Fibroblast of skin of left quadriceps (primary cell): ENCODE data around the gene MDM2.
"Not testable (repeated sequence)": the region's sequence is repeated elsewhere in the genome, so short reads cannot be mapped to it uniquely, and the experiment has no call there.

Source experiments
- DNase-seq, 2 experiments: peaks; one replicate each; pipeline ENCODE4 v3.0.0-alpha.2; 2013; ENCODE audit warnings: low read depth in 2 of 2

Gene MDM2

GRCh38 chr12:68785823-68786222 is 22.2 kb upstream of the MDM2 start:
- DNase-seq: no peak

DNA sequence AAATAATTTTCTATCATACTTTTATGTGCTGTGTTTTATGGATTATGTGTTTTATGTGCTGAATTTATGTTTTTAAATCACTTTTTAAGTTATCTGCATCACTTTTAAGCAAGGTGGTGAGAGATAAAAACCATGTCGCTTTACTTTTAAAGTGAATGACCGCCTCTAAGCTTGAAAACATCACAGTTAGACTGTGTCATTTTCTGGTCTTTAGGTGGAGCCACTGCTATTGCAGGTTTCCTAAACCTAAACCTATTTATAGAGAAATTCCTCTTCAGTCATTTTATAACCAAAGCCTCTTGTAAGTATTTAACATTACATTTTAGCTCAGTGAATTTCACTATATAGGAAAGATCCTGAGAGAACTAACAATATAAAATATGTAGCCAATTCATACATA is 21.0 kb upstream of the MDM2 start:
- no peak for DNase-seq

GRCh38 chr12:68788554-68789143 is 19.3 kb upstream of the MDM2 start:
- no peak for DNase-seq

GRCh38 chr12:68789144-68789878 is 18.7 kb upstream of the MDM2 start:
- no peak for DNase-seq

- no peak for DNase-seq
Observed at GRCh38 chr12:68790081-68790951, 17.7 kb upstream of the MDM2 start.

- no peak for DNase-seq
Observed at GRCh38 chr12:68790952-68791234, 17.1 kb upstream of the MDM2 start.

- no peak for DNase-seq
Observed at GRCh38 chr12:68791897-68792481, 16.0 kb upstream of the MDM2 start.

- DNase-seq: no peak
Observed at GRCh38 chr12:68792952-68793351, 15.0 kb upstream of the MDM2 start.

- DNase-seq: no peak
Observed at GRCh38 chr12:68793436-68793835, 14.5 kb upstream of the MDM2 start.

- no peak for DNase-seq
Observed at GRCh38 chr12:68793975-68794652, 13.9 kb upstream of the MDM2 start.

DNA sequence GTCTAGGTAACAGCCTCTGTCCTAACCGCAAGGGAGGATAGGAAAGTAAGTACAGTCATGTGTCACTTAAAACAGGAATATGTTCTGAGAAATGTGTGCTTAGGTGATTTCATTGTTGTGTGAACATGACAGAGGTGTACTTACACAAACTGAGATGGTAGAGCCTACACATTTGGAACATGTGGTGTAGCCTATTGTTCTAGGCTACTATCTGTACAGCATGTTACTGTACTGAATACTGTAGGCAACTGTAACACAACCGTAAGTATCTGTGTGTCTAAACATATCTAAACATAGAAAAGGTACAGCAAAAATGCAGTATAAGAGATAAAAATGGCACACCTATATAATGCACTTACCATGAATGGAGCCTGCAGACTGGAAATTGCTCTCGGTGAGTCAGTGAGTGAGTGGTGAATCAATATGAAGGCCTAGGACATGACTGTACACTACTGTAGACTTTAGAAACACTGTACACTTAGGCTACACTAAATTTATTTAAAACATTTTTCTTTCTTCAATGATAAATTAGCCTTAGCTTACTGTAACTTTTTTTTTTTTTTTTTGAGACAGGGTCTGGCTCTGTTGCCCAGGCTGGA is 13.2 kb upstream of the MDM2 start:
- DNase-seq: no peak

DNA sequence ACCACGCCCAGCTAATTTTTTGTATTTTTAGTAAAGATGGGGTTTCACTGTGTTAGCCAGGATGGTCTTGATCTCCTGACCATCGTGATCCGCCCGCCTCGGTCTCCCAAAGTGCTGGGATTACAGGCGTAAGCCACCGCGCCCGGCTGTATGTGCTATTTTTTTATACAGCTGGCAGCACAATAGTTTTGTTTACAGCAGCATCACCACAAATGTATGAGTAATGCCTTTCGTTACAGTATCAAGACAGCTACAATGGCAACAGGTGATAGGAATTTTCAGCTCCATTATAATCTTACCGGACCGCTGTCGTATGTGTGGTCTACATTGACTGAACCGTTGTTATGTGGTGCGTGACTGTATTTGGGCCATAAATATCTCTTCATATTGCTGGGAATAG is 11.6 kb upstream of the MDM2 start:
- DNase-seq: no peak

GRCh38 chr12:68798882-68799234 is 9.1 kb upstream of the MDM2 start:
- DNase-seq: no peak

GRCh38 chr12:68800294-68800693 is 7.7 kb upstream of the MDM2 start:
- DNase-seq: no peak

- not testable (repeated sequence) for DNase-seq
Observed at GRCh38 chr12:68801124-68801523, 6.9 kb upstream of the MDM2 start.

DNA sequence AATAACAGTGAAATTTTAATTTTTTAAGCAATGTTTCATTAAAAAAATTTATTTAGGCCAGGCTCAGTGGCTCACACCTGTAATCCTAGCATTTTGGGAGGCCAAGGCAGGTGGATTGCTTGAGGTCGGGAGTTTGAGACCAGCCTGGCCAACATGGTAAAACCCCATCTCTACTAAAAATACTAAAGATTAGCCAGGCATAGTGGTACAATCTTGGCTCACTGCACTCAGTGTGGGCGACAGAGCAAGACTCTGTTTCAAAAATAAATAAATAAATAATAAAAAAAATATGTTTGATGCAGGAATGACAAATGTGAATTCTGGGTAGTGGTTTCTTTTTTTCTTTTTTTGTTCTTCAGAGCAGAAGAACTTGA is 5.6 kb upstream of the MDM2 start:
- DNase-seq: not testable (repeated sequence)

DNA sequence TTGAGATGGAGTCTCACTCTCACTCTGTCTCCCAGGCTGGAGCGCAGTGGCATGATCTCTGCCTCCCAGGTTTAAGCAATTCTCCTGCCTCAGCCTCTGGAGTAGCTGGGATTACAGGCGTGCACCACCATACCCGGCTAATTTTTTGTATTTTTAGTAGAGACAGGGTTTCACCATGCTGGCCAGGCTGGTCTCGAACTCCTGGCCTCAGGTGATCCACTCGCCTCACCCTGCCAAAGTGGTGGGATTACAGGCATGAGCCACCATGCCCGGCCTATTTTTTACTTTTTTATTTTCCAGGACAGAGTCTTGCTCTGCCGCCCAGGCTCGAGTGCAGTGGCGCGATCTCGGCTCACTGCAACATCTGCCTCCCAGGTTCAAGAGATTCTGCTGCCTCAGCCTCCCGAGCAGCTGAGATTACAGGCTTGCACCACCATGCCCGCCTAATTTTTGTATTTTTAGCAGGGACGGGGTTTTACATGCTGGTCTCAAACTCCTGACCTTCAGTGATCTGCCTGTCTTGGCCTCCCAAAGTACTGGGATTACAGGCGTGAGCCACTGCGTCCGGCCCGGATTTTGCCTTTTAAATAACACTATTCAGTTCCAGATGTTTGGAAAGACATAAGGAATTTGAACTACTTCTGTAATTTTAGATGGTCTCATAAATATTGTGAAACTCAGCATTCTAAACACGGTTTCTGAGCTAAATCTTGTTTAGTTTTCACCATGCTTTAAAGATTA is 4.9 kb upstream of the MDM2 start:
- peak; percentile 39 to 42 for DNase-seq

DNA sequence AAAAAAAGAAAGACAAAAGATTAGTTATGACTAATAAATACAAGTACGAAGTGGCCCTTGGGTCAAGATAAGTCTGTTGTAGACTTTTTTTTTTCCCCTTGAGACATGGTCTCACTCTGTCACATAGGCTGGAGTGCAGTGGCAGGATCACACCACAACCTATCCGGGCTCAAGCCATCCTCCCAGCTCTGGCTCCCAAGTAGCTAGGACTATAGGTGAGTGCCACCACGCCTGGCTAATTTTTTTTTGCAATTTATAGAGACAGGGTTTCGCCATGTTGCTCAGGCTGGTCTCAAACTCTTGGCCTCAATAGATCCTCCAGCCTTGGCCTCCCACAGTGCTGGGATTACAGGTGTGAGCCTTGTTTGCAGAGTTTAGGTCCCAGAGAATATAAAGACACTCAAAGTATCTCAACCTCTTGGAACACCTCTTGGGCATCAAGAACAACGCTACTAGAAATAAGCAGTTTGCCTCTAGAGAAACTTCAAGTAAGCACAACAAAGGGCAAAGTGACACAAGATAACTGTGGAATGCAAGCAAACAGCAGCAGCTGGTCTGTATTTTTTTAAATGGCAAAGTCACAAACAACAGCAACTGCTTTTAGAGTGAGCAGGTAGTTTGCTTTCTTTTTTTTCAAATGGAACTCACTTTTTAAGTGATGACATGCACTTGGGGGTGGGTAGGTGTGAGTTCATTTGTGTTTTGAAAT is 3.9 kb upstream of the MDM2 start:
- no peak for DNase-seq

DNA sequence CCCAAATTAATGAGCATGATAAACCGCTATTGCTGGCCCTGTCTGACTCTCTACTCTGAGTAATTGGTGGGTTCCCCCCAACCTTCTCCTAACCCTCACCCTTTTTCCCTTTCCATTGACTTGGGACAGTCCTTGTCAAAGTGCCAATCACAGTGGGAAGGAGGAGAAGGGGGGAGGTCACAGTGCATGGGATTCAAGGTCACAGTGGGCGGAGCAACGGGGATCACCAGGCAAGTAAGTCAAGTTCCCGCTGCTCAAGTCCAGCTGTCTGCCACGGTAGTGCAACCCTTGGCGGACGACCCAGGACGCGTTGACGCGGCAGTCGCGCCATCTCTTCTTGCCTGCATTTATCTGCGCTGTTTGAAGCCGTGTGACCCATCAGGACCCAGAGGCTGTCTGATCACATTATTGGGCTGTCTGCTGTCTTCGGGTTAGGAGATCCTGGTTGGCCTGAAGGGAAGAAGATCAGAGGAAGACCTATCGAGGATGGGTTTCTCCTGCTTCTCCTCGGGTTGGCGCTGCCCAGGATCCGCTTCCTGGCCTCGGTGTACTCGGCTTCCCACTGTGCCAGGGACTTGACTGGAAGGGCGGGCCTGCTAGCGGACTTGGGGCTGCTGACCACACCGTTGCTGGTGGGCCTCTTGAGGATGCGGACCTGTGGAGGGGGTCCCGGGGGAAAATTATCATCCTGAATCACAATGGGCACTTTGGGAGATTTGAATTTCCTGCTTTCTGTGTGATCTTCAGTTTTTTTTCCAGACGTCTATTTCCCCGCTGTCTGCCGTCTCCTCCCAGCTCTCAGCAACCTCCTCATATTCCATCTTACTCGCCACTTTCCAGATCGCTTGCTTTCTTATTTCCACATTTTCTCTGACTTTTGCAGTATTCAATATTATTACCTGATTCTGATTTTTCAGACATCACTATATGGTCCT is 3.1 kb upstream of the MDM2 start:
- DNase-seq: no peak
